HepG2 (cell line): ENCODE results near the gene QSER1. TPM values are rescaled to one million over a fixed set of nuclear protein-coding genes. Genes with fewer than 3 reads are reported as not detected.
A peak's percentile ranks its signal among the peaks of the same experiment; 100 is the strongest.

ENCODE experiments used
- AHDC1 ChIP-seq: sonication (generic); formaldehyde crosslinking; IDR thresholded peaks from 2 replicates; pipeline ENCODE4 v1.5.1; 2020; ENCODE audit warnings: mild to moderate bottlenecking, missing genetic modification reagents, borderline replicate concordance
- MEF2D ChIP-seq: sonication (generic); formaldehyde crosslinking; IDR thresholded peaks from 2 replicates; pipeline ENCODE4 v1.5.1; 2020; ENCODE audit warnings: mild to moderate bottlenecking, missing genetic modification reagents
- MTF1 ChIP-seq: sonication (generic); formaldehyde crosslinking; IDR thresholded peaks from 2 replicates; pipeline ENCODE4 v1.5.0; 2020; ENCODE audit warnings: missing genetic modification reagents
- NFYC ChIP-seq: IDR thresholded peaks from 2 replicates; pipeline ENCODE4 v1.6.1; 2016; ENCODE audit warnings: missing genetic modification reagents, missing compliant biosample characterization
- RELA ChIP-seq: sonication (generic); formaldehyde crosslinking; IDR thresholded peaks from 2 replicates; pipeline ENCODE4 v1.4.0; 2020; ENCODE audit warnings: missing genetic modification reagents
- SMAD3 ChIP-seq: sonication (generic); formaldehyde crosslinking; IDR thresholded peaks from 2 replicates; pipeline ENCODE4 v1.4.0; 2020; ENCODE audit warnings: missing genetic modification reagents
- U2AF2 ChIP-seq: fragments of 200-400 bp; formaldehyde crosslinking; IDR thresholded peaks from 2 replicates; pipeline ENCODE4 v1.6.1; 2017; ENCODE audit warnings: low read depth, mild to moderate bottlenecking, low read length
- ZBTB7B ChIP-seq: sonication (generic); formaldehyde crosslinking; IDR thresholded peaks from 2 replicates; pipeline ENCODE4 v1.4.0; 2020; ENCODE audit warnings: missing genetic modification reagents
- ZFP90 ChIP-seq: sonication (generic); formaldehyde crosslinking; IDR thresholded peaks from 2 replicates; pipeline ENCODE4 v1.8.0; 2022; ENCODE audit warnings: missing genetic modification reagents, mild to moderate bottlenecking, inconsistent platforms, borderline replicate concordance
- ZNF446 ChIP-seq: sonication (generic); formaldehyde crosslinking; IDR thresholded peaks from 2 replicates; pipeline ENCODE4 v1.5.0; 2020; ENCODE audit warnings: mild to moderate bottlenecking, missing genetic modification reagents
- ZNF7 ChIP-seq: IDR thresholded peaks from 2 replicates; pipeline ENCODE4 v1.6.1; 2016; ENCODE audit warnings: missing biosample characterization, missing genetic modification reagents
- ZNF761 ChIP-seq: sonication (generic); formaldehyde crosslinking; conservative IDR thresholded peaks from 2 replicates; pipeline ENCODE4 v1.4.0; 2020; ENCODE audit warnings: mild to moderate bottlenecking, missing genetic modification reagents
- ZNF850 ChIP-seq: sonication (generic); formaldehyde crosslinking; conservative IDR thresholded peaks from 2 replicates; pipeline ENCODE4 v1.9.0; 2021; ENCODE audit warnings: mild to moderate bottlenecking, missing genetic modification reagents
- ZSCAN30 ChIP-seq: sonication (generic); formaldehyde crosslinking; IDR thresholded peaks from 2 replicates; pipeline ENCODE4 v1.5.0; 2020; ENCODE audit warnings: mild to moderate bottlenecking, missing genetic modification reagents
- polyA plus RNA-seq, 8 experiments: library from polyadenylated mRNA; depleted of rRNA in 3 of 8; stranded (reverse) in 7 of 8; unstranded in 1 of 8; fragments of >200 nt; fragmentation: Illumina TruSeq in 4 of 8; extraction: Trizol in 4 of 8; gene quantifications; 2 replicates each; pipeline versions ENCODE4 v1.2.1 to v1.2.3, GENCODE V29; 2011 to 2016; ENCODE audit warnings: low read depth in 4 of 8, missing spikeins in 1 of 8, mixed read lengths in 1 of 8; ENCODE audit not compliant: insufficient read depth in 1 of 8
- total RNA-seq, 5 experiments: library from RNA; depleted of rRNA; stranded (reverse); fragments of >200 nt; fragmentation: Illumina TruSeq; extraction: Trizol; gene quantifications; 2 replicates each; pipeline ENCODE4 v1.2.3, GENCODE V29; 2016; ENCODE audit warnings: low read depth in 1 of 5
- TF ChIP-seq, protein P1 (sequence below): sonication (generic); formaldehyde crosslinking; IDR thresholded peaks from 2 replicates; pipeline ENCODE4 v1.9.0; 2021; ENCODE audit warnings: mild to moderate bottlenecking, missing genetic modification reagents
- TF ChIP-seq, protein P2 (sequence below): sonication (generic); formaldehyde crosslinking; IDR thresholded peaks from 2 replicates; pipeline ENCODE4 v1.5.1; 2020; ENCODE audit warnings: missing genetic modification reagents, mild to moderate bottlenecking, borderline replicate concordance

The QSER1 gene
- total and polyA plus RNA-seq, 2 of the 13 experiments (the other 11 are each of a cell fraction or from before 2014, with no cell fraction given), result 8.9 to 17.3 TPM

- TF ChIP-seq, protein P1, sequence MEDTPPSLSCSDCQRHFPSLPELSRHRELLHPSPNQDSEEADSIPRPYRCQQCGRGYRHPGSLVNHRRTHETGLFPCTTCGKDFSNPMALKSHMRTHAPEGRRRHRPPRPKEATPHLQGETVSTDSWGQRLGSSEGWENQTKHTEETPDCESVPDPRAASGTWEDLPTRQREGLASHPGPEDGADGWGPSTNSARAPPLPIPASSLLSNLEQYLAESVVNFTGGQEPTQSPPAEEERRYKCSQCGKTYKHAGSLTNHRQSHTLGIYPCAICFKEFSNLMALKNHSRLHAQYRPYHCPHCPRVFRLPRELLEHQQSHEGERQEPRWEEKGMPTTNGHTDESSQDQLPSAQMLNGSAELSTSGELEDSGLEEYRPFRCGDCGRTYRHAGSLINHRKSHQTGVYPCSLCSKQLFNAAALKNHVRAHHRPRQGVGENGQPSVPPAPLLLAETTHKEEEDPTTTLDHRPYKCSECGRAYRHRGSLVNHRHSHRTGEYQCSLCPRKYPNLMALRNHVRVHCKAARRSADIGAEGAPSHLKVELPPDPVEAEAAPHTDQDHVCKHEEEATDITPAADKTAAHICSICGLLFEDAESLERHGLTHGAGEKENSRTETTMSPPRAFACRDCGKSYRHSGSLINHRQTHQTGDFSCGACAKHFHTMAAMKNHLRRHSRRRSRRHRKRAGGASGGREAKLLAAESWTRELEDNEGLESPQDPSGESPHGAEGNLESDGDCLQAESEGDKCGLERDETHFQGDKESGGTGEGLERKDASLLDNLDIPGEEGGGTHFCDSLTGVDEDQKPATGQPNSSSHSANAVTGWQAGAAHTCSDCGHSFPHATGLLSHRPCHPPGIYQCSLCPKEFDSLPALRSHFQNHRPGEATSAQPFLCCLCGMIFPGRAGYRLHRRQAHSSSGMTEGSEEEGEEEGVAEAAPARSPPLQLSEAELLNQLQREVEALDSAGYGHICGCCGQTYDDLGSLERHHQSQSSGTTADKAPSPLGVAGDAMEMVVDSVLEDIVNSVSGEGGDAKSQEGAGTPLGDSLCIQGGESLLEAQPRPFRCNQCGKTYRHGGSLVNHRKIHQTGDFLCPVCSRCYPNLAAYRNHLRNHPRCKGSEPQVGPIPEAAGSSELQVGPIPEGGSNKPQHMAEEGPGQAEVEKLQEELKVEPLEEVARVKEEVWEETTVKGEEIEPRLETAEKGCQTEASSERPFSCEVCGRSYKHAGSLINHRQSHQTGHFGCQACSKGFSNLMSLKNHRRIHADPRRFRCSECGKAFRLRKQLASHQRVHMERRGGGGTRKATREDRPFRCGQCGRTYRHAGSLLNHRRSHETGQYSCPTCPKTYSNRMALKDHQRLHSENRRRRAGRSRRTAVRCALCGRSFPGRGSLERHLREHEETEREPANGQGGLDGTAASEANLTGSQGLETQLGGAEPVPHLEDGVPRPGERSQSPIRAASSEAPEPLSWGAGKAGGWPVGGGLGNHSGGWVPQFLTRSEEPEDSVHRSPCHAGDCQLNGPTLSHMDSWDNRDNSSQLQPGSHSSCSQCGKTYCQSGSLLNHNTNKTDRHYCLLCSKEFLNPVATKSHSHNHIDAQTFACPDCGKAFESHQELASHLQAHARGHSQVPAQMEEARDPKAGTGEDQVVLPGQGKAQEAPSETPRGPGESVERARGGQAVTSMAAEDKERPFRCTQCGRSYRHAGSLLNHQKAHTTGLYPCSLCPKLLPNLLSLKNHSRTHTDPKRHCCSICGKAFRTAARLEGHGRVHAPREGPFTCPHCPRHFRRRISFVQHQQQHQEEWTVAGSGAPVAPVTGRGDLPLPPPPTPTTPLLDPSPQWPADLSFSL (CRISPR knock-in tag), result no peak
- no peak for TF ChIP-seq ZNF7 (CRISPR knock-in tag)
- TF ChIP-seq, protein P2, sequence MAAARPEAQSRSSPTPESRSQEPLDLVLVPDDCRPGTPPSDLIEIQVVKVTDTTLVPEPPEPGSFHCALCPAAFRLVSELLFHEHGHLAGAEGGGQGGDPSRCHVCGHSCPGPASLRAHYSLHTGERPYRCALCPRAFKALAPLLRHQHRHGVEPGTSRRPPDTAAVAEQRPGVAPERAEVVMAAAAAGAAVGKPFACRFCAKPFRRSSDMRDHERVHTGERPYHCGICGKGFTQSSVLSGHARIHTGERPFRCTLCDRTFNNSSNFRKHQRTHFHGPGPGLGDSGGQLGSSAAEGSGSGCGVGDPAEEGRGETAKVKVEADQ (CRISPR knock-in tag), result no peak
- peak; percentile 14; the same call in 1 of the 2 replicates for TF ChIP-seq ZNF446 (CRISPR knock-in tag)
- no peak for TF ChIP-seq SMAD3 (CRISPR knock-in tag)
- TF ChIP-seq MEF2D (CRISPR knock-in tag), result no peak
- TF ChIP-seq ZNF850 (CRISPR knock-in tag), result 0 out of 2 replicates have a peak, but pooled peaks have one; percentile 55
- peak; percentile 81 for TF ChIP-seq NFYC (CRISPR knock-in tag)
- TF ChIP-seq AHDC1 (CRISPR knock-in tag), result no peak; the same call in 1 of the 2 replicates
- TF ChIP-seq ZNF761 (CRISPR knock-in tag), result peak; percentile 68
- TF ChIP-seq U2AF2, result no peak
- peak; percentile 73; the same call in 1 of the 2 replicates for TF ChIP-seq ZBTB7B (CRISPR knock-in tag)
- no peak for TF ChIP-seq MTF1 (CRISPR knock-in tag)
- peak; percentile 90 for TF ChIP-seq ZFP90 (CRISPR knock-in tag)
- TF ChIP-seq ZSCAN30, result no peak
- TF ChIP-seq RELA (CRISPR knock-in tag), result 0 out of 2 replicates have a peak, but pooled peaks have one; percentile 32
Observed at GRCh38 chr11:33015621-33016551, 123.3 kb downstream of the QSER1 start, which contains the start of gene DEPDC7 (continued).
